D721Med (cell line): Measurements from ENCODE around the gene CAMK1D.

Experiments used
- DNase-seq: peaks from one replicate; pipeline ENCODE4 v3.0.0; 2011; ENCODE audit warnings: low spot score; ENCODE audit not compliant: insufficient read length
- FAIRE-seq: peaks from 2 replicates; lab custom pipeline; 2011; peaks lifted over from hg19 to GRCh38; lab: Jason Lieb, UNC
- TF ChIP-seq, protein P1 (sequence below): IDR thresholded peaks from 2 replicates; pipeline ENCODE4 v1.5.1; 2012; ENCODE audit warnings: mild to moderate bottlenecking, control low read depth; ENCODE audit not compliant: insufficient read depth; ENCODE audit errors: missing control alignments

Gene CAMK1D

DNA sequence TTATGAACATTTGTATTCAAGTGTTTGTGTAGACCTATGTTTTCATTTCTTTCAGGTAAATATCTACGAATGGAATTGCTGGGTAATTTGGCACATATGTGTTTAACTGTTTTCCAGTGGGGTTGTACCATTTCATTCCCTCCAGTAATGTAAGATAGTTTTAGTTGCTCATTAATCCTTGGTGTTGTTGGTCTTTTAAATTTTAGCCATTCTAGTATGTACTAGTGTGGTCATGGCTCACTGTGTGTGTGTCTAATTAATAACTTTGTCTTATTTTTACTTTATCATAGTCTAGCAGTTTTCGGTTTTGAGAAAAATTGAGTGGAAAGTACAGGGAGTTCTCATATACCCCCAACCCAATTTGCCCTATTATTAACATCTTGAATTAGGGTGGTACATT is 278.8 kb downstream of the CAMK1D start:
- DNase-seq = no peak
- TF ChIP-seq, protein P1, sequence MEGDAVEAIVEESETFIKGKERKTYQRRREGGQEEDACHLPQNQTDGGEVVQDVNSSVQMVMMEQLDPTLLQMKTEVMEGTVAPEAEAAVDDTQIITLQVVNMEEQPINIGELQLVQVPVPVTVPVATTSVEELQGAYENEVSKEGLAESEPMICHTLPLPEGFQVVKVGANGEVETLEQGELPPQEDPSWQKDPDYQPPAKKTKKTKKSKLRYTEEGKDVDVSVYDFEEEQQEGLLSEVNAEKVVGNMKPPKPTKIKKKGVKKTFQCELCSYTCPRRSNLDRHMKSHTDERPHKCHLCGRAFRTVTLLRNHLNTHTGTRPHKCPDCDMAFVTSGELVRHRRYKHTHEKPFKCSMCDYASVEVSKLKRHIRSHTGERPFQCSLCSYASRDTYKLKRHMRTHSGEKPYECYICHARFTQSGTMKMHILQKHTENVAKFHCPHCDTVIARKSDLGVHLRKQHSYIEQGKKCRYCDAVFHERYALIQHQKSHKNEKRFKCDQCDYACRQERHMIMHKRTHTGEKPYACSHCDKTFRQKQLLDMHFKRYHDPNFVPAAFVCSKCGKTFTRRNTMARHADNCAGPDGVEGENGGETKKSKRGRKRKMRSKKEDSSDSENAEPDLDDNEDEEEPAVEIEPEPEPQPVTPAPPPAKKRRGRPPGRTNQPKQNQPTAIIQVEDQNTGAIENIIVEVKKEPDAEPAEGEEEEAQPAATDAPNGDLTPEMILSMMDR = no peak
- FAIRE-seq = no peak

DNA sequence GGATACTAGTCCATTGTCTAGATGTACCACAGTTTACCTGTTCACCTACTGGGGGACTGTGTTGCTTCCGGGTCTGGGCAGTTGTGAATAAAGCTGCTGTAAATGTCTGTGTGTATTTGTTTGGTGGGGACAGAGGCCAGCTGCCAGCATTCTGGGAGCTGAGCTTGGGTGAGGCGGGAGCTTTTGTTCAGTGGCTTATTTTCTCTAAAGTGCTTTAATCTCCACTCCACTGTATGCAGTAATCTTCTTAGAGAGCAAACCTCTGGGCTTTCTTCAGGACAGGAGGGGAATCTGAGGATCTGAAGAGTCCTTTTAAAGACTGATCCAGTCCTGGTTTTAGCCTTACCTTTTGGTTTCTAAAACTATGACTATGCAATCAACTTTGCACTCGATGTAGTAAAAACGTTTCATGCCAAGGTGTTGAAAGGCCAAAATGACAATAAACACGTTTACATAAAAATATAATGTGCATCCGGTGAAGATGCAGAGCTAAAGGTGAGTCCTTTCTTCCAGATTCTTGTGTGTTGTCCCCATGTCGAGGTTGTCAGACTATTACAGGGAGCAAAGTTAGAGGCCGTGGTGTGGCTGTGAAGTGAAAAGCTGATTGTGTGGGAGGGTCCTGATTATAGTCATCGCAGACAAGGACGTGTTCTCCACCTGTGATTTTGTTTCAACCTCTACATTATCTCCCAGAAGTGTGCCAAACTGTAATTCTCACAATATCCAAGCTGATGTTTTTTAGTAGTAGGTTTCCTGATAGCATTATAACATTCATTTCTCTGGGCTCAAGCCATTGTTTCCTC is 279.8 kb downstream of the CAMK1D start:
- TF ChIP-seq, protein P1 = no peak
- FAIRE-seq (peak; percentile 88), DNase-seq (peak; percentile 53)

DNA sequence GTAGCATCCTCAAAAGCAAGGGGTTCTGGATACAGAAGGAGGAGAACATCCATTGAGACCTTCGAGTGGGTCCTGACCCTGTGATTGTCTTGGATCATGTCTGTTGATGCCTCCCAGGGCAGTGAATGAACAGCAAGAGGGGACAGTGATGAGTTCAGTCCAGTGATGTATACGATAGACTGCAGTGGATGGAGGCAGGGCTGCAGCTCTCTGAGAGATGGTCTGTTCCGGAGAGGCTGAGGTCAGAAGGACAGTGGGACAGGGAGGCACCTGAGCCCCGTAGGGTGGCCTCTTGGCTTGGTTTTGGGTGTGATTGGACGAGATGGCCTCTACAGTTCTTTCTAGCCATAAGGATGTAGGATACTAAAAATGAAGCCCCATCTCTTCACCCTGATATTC is 280.4 kb downstream of the CAMK1D start:
- TF ChIP-seq, protein P1 = no peak

DNA sequence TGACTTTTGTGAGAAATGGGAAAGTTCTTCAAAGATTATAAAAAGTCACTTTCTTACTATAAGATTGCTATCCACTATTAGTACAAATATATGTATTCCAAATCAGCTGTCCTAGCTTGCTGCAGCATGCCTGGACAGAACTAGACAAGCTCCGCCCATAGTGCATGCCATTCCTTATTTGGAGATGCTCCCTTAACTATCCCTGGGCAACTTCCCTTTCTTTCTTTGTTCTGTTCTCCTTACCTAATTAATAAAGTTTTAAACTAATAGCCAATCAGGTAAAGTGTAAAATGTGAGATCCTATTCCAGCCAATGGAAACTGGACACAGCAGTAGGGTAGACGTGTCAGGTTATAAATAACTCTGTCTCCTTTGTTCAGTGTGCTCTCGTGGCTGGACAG is 281.9 kb downstream of the CAMK1D start:
- no peak for DNase-seq
- TF ChIP-seq, protein P1 = no peak

More for the DNA sequence above, 280.4 kb downstream of the CAMK1D start:
- no peak for FAIRE-seq
- DNase-seq = no peak

DNA sequence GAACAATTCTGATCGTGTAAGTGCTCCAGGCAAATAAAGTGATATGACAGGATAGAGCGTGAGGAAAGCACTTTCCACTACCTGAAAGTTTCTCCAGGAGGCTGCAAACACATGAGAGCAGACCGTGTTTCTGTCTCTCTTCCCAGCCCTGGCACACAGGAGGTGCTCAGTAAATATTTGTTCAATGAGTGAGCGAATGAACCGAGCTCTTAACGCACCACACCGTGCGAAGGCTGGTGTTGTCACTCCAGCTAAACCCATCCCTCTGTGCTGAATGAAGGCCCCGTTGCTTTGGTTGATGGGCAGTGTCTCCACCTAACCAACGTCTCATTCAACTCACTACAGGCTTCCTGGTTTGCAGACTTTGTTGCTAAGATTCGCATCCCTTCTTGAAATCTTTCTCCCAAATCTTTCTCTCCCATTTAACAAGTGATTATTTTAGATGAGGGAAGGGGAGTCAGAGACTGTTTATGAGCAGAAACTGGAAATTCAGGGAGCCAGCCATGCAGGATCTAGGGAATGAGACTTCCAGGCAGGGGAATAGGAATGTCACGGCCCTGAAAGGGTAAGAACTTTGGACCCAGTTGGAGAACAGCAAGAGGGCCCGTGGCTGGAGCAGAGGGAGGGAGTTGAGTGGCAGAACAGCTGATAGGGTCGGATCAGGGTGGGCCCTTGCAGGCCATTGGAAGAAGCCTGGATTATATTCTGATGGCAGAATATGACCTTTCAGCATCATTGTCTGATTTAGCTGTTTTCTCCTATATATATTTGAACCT is 282.6 kb downstream of the CAMK1D start:
- FAIRE-seq (no peak), DNase-seq (no peak)
- TF ChIP-seq, protein P1 = no peak

More for the DNA sequence above, 281.9 kb downstream of the CAMK1D start:
- no peak for FAIRE-seq

DNA sequence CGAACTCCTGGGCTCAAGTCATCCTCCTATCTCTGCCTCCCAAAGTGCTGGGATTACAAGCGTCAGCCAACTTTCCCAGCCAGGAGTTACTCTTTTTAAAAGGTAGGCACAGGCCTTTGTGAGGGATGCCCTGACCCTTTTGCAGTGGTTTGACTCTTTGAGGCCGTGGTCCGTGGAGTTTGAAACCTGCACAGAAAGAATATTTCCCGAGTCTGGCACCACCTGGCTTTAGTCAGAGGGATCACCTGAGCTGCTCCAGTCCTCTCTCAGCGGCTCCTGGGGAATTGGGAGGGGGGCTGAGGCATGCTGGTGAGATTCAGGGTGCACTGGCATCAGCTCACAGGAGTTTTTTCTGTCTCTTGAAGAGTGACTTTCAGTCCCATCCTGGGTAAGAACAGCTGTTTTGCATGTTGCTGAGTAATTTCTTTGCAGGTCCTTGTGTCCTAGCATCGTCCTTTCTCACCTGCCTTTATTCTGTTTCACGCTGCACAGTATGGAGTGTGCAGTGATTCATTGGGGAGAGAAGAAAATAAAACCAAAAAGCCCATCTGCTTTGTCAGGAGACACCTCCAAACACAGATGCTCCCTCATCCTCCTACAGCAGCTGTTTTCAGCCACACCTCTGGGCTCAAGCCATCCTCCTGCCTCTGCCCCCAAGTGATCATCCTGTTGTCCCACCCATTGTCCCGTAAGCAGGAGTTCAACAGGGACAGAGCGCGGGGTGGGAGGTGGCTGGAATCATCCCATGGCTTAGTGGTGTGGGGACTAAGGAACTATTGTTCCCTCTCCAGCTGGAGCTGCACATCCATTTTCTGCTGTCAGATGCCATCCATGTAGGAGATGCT is 284.7 kb downstream of the CAMK1D start:
- TF ChIP-seq, protein P1 = no peak
- no peak for FAIRE-seq

More for the DNA sequence above, 284.7 kb downstream of the CAMK1D start:
- DNase-seq = no peak
